Measurements from ENCODE around the gene CD4.

CD4 gene

GRCh38 chr12:6771509-6772330 lies 17.6 kb upstream of the CD4 start:
- peak overlapping the region; percentile 36 for H3K27ac ChIP-seq (ENCODE audit: low read depth, low read length, severe bottlenecking)
- H3K9me3 ChIP-seq (ENCODE audit: control insufficient read depth, low read length), result no peaks in the 10 kb centered on the region
- H3K4me3 ChIP-seq (ENCODE audit: extremely low read depth, insufficient read depth, low read length, poor library complexity, severe bottlenecking), result no peak overlapping the region
- H3K4me1 ChIP-seq (ENCODE audit: control insufficient read depth, insufficient read depth, low read length, poor library complexity, severe bottlenecking), result peaks cover 25% of the 10 kb centered on the region
- WGBS, 2 experiments (ENCODE audit: insufficient coverage in 2 of 2), result 82 to 94% methylated on average over 4 to 6 of the region's 12 CpGs
- peaks cover 53% of the 10 kb centered on the region for H3K36me3 ChIP-seq (ENCODE audit: control insufficient read depth, insufficient read depth, low read length)

GRCh38 chr12:6772331-6772695 lies 17.0 kb upstream of the CD4 start, which contains the start of gene LAG3:
Gene LAG3, plus strand, starts transcription at chr12:6772520. Its CDS starts 333 bp downstream, at chr12:6772853.
- Histone ChIP-seq H3K36me3 (ENCODE audit: control insufficient read depth, insufficient read depth, low read length) (peaks cover 57% of the 10 kb centered on the region), H3K27ac (ENCODE audit: low read depth, low read length, severe bottlenecking) (peak within 1 kb of the TSS; percentile 36)

GRCh38 chr12:6772726-6773589 lies 16.4 kb upstream of the CD4 start:
- H3K4me3 ChIP-seq (ENCODE audit: extremely low read depth, insufficient read depth, low read length, poor library complexity, severe bottlenecking), result no peak overlapping the region
- WGBS, 2 experiments (ENCODE audit: insufficient coverage in 2 of 2), result 56 to 66% methylated on average over 12 to 20 of the region's 21 CpGs
- H3K4me1 ChIP-seq (ENCODE audit: control insufficient read depth, insufficient read depth, low read length, poor library complexity, severe bottlenecking), result peaks cover 27% of the 10 kb centered on the region
- no peak overlapping the region for H3K27ac ChIP-seq (ENCODE audit: low read depth, low read length, severe bottlenecking)
- peaks cover 58% of the 10 kb centered on the region for H3K36me3 ChIP-seq (ENCODE audit: control insufficient read depth, insufficient read depth, low read length)
- no peaks in the 10 kb centered on the region for H3K9me3 ChIP-seq (ENCODE audit: control insufficient read depth, low read length)

More at GRCh38 chr12:6772331-6772695, 17.0 kb upstream of the CD4 start, which contains the start of gene LAG3:
- Histone ChIP-seq H3K9me3 (ENCODE audit: control insufficient read depth, low read length) (no peaks in the 10 kb centered on the region), H3K4me3 (ENCODE audit: extremely low read depth, insufficient read depth, low read length, poor library complexity, severe bottlenecking) (no peak within 1 kb of the TSS), H3K4me1 (ENCODE audit: control insufficient read depth, insufficient read depth, low read length, poor library complexity, severe bottlenecking) (peaks cover 25% of the 10 kb centered on the region)
- 60 to 65% methylated on average over 3 to 10 of the region's 15 CpGs for WGBS, 2 experiments (ENCODE audit: insufficient coverage in 2 of 2)

- no peak overlapping the region for H3K4me3 ChIP-seq (ENCODE audit: extremely low read depth, insufficient read depth, low read length, poor library complexity, severe bottlenecking)
- 24 to 27% methylated on average over 33 to 34 of the region's 60 CpGs for WGBS, 2 experiments (ENCODE audit: insufficient coverage in 2 of 2)
- H3K36me3 ChIP-seq (ENCODE audit: control insufficient read depth, insufficient read depth, low read length), result peaks cover 57% of the 10 kb centered on the region
- H3K27ac ChIP-seq (ENCODE audit: low read depth, low read length, severe bottlenecking), result no peak overlapping the region
- H3K4me1 ChIP-seq (ENCODE audit: control insufficient read depth, insufficient read depth, low read length, poor library complexity, severe bottlenecking), result peaks cover 27% of the 10 kb centered on the region
- no peaks in the 10 kb centered on the region for H3K9me3 ChIP-seq (ENCODE audit: control insufficient read depth, low read length)
Observed at GRCh38 chr12:6773590-6774351, 15.6 kb upstream of the CD4 start.

- no peak overlapping the region for H3K27ac ChIP-seq (ENCODE audit: low read depth, low read length, severe bottlenecking)
- no peak overlapping the region for H3K4me3 ChIP-seq (ENCODE audit: extremely low read depth, insufficient read depth, low read length, poor library complexity, severe bottlenecking)
- no peaks in the 10 kb centered on the region for H3K9me3 ChIP-seq (ENCODE audit: control insufficient read depth, low read length)
- peaks cover 20% of the 10 kb centered on the region for H3K4me1 ChIP-seq (ENCODE audit: control insufficient read depth, insufficient read depth, low read length, poor library complexity, severe bottlenecking)
- 91 to 92% methylated on average over 13 to 15 of the region's 15 CpGs for WGBS, 2 experiments (ENCODE audit: insufficient coverage in 2 of 2)
- peaks cover 49% of the 10 kb centered on the region for H3K36me3 ChIP-seq (ENCODE audit: control insufficient read depth, insufficient read depth, low read length)
Observed at GRCh38 chr12:6774499-6775062, 14.7 kb upstream of the CD4 start.

- H3K27ac ChIP-seq (ENCODE audit: low read depth, low read length, severe bottlenecking), result no peak overlapping the region
Observed at GRCh38 chr12:6775185-6776174, 13.8 kb upstream of the CD4 start.

GRCh38 chr12:6777386-6777785 lies 11.9 kb upstream of the CD4 start:
- Histone ChIP-seq H3K27ac (ENCODE audit: low read depth, low read length, severe bottlenecking) (no peak overlapping the region), H3K9me3 (ENCODE audit: control insufficient read depth, low read length) (no peaks in the 10 kb centered on the region), H3K4me3 (ENCODE audit: extremely low read depth, insufficient read depth, low read length, poor library complexity, severe bottlenecking) (no peak overlapping the region), H3K36me3 (ENCODE audit: control insufficient read depth, insufficient read depth, low read length) (peaks cover 26% of the 10 kb centered on the region), H3K4me1 (ENCODE audit: control insufficient read depth, insufficient read depth, low read length, poor library complexity, severe bottlenecking) (peaks cover 14% of the 10 kb centered on the region)
- 92 to 100% methylated on average over 1 to 5 of the region's 5 CpGs for WGBS, 2 experiments (ENCODE audit: insufficient coverage in 2 of 2)

More at GRCh38 chr12:6775185-6776174, 13.8 kb upstream of the CD4 start:
- no peak overlapping the region for H3K4me3 ChIP-seq (ENCODE audit: extremely low read depth, insufficient read depth, low read length, poor library complexity, severe bottlenecking)
- H3K9me3 ChIP-seq (ENCODE audit: control insufficient read depth, low read length), result no peaks in the 10 kb centered on the region
- H3K4me1 ChIP-seq (ENCODE audit: control insufficient read depth, insufficient read depth, low read length, poor library complexity, severe bottlenecking), result peaks cover 20% of the 10 kb centered on the region
- H3K36me3 ChIP-seq (ENCODE audit: control insufficient read depth, insufficient read depth, low read length), result peaks cover 40% of the 10 kb centered on the region
- WGBS, 2 experiments (ENCODE audit: insufficient coverage in 2 of 2), result 86 to 88% methylated on average over 11 to 12 of the region's 16 CpGs

GRCh38 chr12:6778217-6778573 lies 11.1 kb upstream of the CD4 start:
- Histone ChIP-seq H3K9me3 (ENCODE audit: control insufficient read depth, low read length) (no peaks in the 10 kb centered on the region), H3K4me1 (ENCODE audit: control insufficient read depth, insufficient read depth, low read length, poor library complexity, severe bottlenecking) (peaks cover 11% of the 10 kb centered on the region), H3K27ac (ENCODE audit: low read depth, low read length, severe bottlenecking) (no peak overlapping the region), H3K4me3 (ENCODE audit: extremely low read depth, insufficient read depth, low read length, poor library complexity, severe bottlenecking) (peak overlapping the region; percentile 21), H3K36me3 (ENCODE audit: control insufficient read depth, insufficient read depth, low read length) (peaks cover 26% of the 10 kb centered on the region)
- 24 to 38% methylated on average over 13 to 14 of the region's 14 CpGs for WGBS, 2 experiments (ENCODE audit: insufficient coverage in 2 of 2)

Measured in mesodermal cell (in vitro differentiated cells).